ENCODE data around the gene IGF2BP2. TPM values are rescaled to one million over a fixed set of nuclear protein-coding genes. Genes with fewer than 3 reads are reported as not detected.
"Not testable (repeated sequence)": the region's sequence is repeated elsewhere in the genome, so short reads cannot be mapped to it uniquely, and the experiment has no call there.

Gene IGF2BP2
- total RNA-seq, 1 donor from 2014 or later: 17.4 TPM

DNA sequence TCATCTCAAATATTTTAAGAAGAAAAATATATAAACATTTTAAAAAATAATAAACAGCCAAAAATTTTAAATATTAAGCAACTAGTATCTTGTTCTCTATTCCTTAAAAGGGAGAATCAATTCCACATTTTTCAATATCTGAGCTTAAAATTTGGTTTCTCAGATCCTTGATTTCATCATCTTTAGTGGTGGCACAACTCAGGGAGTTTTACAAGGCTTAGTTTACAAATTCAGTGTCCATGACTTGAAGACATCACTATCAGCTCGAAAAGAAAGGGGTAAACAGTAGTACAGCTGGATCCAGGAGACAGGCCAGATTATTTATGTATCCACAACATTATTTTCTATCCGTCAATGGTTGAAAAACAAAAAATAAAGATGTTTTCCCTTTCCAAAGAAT lies 11.6 kb downstream of the IGF2BP2 start:
- H3K9me3 ChIP-seq: no peaks in the 10 kb centered on the region
- H3K36me3 ChIP-seq: no peaks in the 10 kb centered on the region
- no peak overlapping the region for H3K27ac ChIP-seq
- intact Hi-C loops (cut with DNase I): no loop called here
- DNase-seq (no peak), ATAC-seq (no peak)
- no peak overlapping the region for H3K4me3 ChIP-seq
- no peaks in the 10 kb centered on the region for H3K27me3 ChIP-seq
- no peak for TF ChIP-seq CTCF (IDR thresholded peaks at IDR 0.05)
- no peaks in the 10 kb centered on the region for H3K4me1 ChIP-seq

DNA sequence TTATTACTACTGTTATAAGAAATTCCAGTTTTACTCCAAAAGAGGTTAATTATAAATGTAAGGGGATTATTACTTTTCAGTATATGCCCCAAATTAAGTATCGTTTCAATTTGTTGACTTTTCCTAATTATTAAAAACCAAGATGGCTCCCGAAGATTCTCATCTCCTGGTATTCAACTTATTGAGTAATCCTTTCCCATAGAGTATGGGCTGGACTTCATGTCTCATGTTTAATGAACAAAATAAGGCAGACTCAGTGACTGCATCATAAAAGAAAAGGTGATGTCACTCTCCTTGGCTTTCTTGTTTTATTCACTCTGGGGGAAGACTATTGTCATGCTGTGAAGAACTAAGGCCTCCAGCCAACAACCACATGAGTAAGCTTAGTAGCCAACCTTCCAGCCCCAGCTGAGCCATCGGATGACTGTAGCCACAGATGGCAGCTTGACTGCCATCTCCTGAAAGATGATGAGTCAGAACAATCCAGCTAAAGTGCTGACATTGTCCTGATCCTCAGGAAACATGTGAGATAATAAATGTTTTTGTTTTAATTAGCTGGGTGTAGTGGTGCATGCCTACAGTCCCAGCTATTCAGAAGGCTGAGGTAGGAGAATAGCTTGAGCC lies 17.3 kb downstream of the IGF2BP2 start:
- Histone ChIP-seq H3K9me3 (no peaks in the 10 kb centered on the region), H3K27me3 (no peaks in the 10 kb centered on the region), H3K4me3 (no peak overlapping the region), H3K4me1 (no peaks in the 10 kb centered on the region), H3K36me3 (no peaks in the 10 kb centered on the region), H3K27ac (no peak overlapping the region)
- no peak for ATAC-seq
- intact Hi-C loops (cut with DNase I): no loop called here
- DNase-seq: no peak
- no peak for TF ChIP-seq CTCF (IDR thresholded peaks at IDR 0.05)

- H3K27ac ChIP-seq; H3K4me3 ChIP-seq; H3K9me3 ChIP-seq; H3K4me1 ChIP-seq; H3K36me3 ChIP-seq; ATAC-seq; H3K27me3 ChIP-seq; DNase-seq; intact Hi-C loops (cut with DNase I): not testable (repeated sequence)
Observed at GRCh38 chr3:185798831-185799110, 26.1 kb downstream of the IGF2BP2 start.

GRCh38 chr3:185797993-185798830 lies 26.6 kb downstream of the IGF2BP2 start:
- DNase-seq: no peak
- Histone ChIP-seq H3K27me3 (no peaks in the 10 kb centered on the region), H3K27ac (no peak overlapping the region), H3K36me3 (no peaks in the 10 kb centered on the region), H3K9me3 (no peaks in the 10 kb centered on the region), H3K4me1 (no peaks in the 10 kb centered on the region), H3K4me3 (no peak overlapping the region)
- no peak for ATAC-seq
- intact Hi-C loops (cut with DNase I): no loop called here
- TF ChIP-seq CTCF (IDR thresholded peaks at IDR 0.05): no peak

DNA sequence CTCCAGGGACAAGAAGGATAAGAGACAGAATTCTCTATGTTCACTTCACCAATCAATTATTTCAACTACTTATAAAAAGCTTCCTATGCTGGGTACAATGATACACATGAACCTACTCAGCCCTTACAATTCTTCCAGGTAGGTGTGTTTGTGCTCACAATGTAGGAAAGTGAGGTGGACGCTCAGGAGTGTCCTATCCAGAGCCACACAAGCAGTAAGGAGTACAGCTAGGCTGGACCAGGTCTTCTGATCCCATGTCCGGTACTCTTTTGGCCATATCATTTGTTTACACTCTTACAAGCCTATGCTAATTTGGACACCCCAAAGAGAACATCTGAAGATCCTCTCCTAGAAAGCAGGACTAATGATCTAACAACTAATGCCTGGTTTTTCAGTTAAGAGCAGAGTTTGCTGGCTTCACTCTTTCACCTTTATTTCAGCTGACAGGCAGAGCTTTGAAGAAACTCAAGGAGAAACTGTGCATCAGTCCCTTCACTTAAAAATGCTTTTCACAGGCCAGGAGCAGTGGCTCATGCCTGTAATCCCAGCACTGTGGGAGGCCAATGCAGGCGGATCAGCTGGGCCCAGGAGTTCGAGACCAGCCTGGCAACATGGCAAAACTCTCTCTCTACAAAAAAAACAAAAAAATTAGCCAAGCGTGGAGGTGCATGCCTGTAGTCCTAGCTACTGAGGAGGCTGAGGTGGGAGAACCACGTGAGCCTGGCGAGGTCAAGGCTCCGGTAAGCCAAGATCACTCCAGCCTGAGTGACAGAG lies 27.5 kb downstream of the IGF2BP2 start:
- no peak for TF ChIP-seq CTCF (IDR thresholded peaks at IDR 0.05)
- H3K4me1 ChIP-seq: no peaks in the 10 kb centered on the region

More for the DNA sequence above, 27.5 kb downstream of the IGF2BP2 start:
- Histone ChIP-seq H3K36me3 (no peaks in the 10 kb centered on the region), H3K27me3 (no peaks in the 10 kb centered on the region), H3K27ac (no peak overlapping the region), H3K4me3 (no peak overlapping the region), H3K9me3 (no peaks in the 10 kb centered on the region)
- DNase-seq (no peak), ATAC-seq (no peak)
- intact Hi-C loops (cut with DNase I): no loop called here
